Left lung (tissue), 10 donors: ENCODE data around the gene CD300LD. TPM values are rescaled to one million over a fixed set of nuclear protein-coding genes. Genes with fewer than 3 reads are reported as not detected.
A peak's percentile ranks its signal among the peaks of the same experiment; 100 is the strongest.

ENCODE experiments used
- ATAC-seq: fragments of 200-7000 bp; cut with Tn5 transposase; one replicate; pipeline ENCODE4 v1.9.1; 2020; ENCODE audit warnings: moderate library complexity
- DNase-seq, 4 donors: peaks; one replicate each; pipeline ENCODE4 v3.0.0-alpha.2; 2013 to 2020
- H3K27ac ChIP-seq, 2 donors: fragments of 200-600 bp; sonication (generic) in 1 of 2; one replicate each; pipeline versions ENCODE4 v1.5.0 to v1.8.0; 2020 to 2021
- H3K27me3 ChIP-seq, 2 donors: fragments of 200-600 bp; sonication (generic) in 1 of 2; one replicate each; pipeline versions ENCODE4 v1.5.0 to v1.8.0; 2020 to 2021
- H3K36me3 ChIP-seq, 2 donors: fragments of 200-600 bp; sonication (generic) in 1 of 2; one replicate each; pipeline versions ENCODE4 v1.5.0 to v1.8.0; 2020 to 2021
- H3K4me1 ChIP-seq, 2 donors: fragments of 200-600 bp; one replicate each; pipeline ENCODE4 v1.8.0; 2021
- H3K4me3 ChIP-seq, 2 donors: fragments of 200-600 bp; sonication (generic) in 1 of 2; one replicate each; pipeline versions ENCODE4 v1.5.0 to v1.8.0; 2020 to 2021; ENCODE audit warnings: mild to moderate bottlenecking in 1 of 2
- H3K9me3 ChIP-seq, 2 donors: fragments of 200-600 bp; sonication (generic) in 1 of 2; one replicate each; pipeline versions ENCODE4 v1.5.0 to v1.8.0; 2020 to 2021
- CTCF ChIP-seq, 2 donors: fragments of 200-600 bp; sonication (generic) in 1 of 2; IDR thresholded peaks; one replicate each; pipeline versions ENCODE4 v1.5.0 to v1.8.0; 2021; ENCODE audit warnings: antibody characterized with exemption in 2 of 2
- intact Hi-C, 2 donors: fragments of 100-400 bp; cut with DNase I; formaldehyde crosslinking; loops; one replicate each; pipeline versions ENCODE4 v1.11.2 to v1.14.2; 2022
- polyA plus RNA-seq, 6 donors: library from polyadenylated mRNA; unstranded; fragments of 120-200 nt; gene quantifications; one replicate each; pipeline ENCODE4 v1.2.1, GENCODE V29; 2013; ENCODE audit not compliant: insufficient read length in 6 of 6
- total RNA-seq, 2 donors: library from RNA; stranded (reverse); fragmentation: NEBNext Ultra II Directional; extraction: Animal tissue kit (Norgen Biotek cat#: 25700); gene quantifications; one replicate each; pipeline ENCODE4 v1.2.1, GENCODE V29; 2021
- donor health status: DM: no; HTN: yes; CAD: no.
- donor health status: DM: no; HTN: no; CAD: no.

The CD300LD gene
- total and polyA plus RNA-seq, 8 donors = 0.29 TPM; not detected in 7

DNA sequence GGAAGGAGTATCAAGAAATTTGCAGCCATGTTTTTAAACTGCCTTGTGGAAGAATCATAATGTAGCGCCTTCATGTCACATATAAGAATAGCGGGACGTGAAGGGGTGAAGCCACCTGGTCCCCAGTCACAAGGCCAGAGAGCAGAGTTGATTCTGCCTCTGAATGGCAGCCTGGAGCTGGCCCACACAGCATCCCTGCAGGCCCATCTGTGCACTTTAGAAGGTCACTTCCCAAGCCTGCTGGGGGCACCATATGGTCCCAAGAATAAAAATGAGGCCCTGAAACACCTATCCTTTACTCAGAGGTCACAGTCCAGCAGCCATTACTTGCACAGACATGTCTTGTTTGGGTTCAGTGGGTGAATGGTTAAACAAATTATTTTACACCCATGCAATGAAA lies 16.4 kb upstream of the CD300LD start:
- TF ChIP-seq CTCF (IDR thresholded peaks at IDR 0.05) = no peak
- DNase-seq = no peak
- Histone ChIP-seq H3K9me3 (no peaks in the 10 kb centered on the region), H3K27me3 (peaks cover 0 to 55% of the 10 kb centered on the region in 2 donors), H3K4me1 (peaks cover 0 to 28% of the 10 kb centered on the region in 2 donors), H3K36me3 (peaks cover 0 to 11% of the 10 kb centered on the region in 2 donors), H3K4me3 (no peak overlapping the region), H3K27ac (no peak overlapping the region)
- no peak for ATAC-seq
- intact Hi-C loops = no loop called here

- Histone ChIP-seq H3K36me3 (peaks cover 0 to 9% of the 10 kb centered on the region in 2 donors), H3K27me3 (peaks cover 0 to 53% of the 10 kb centered on the region in 2 donors), H3K4me3 (no peak overlapping the region), H3K9me3 (no peaks in the 10 kb centered on the region), H3K27ac (no peak overlapping the region), H3K4me1 (peaks cover 0 to 29% of the 10 kb centered on the region in 2 donors)
- intact Hi-C loops = no loop called here
- no peak for ATAC-seq
- DNase-seq = no peak
- no peak for TF ChIP-seq CTCF (IDR thresholded peaks at IDR 0.05)
These were observed 15.1 kb upstream of the CD300LD start for GRCh38 chr17:74607221-74607620.

- Histone ChIP-seq H3K27me3 (peaks cover 0 to 54% of the 10 kb centered on the region in 2 donors), H3K9me3 (no peaks in the 10 kb centered on the region), H3K4me3 (no peak overlapping the region), H3K4me1 (peaks cover 0 to 29% of the 10 kb centered on the region in 2 donors), H3K27ac (no peak overlapping the region), H3K36me3 (no peaks in the 10 kb centered on the region)
- TF ChIP-seq CTCF (IDR thresholded peaks at IDR 0.05) = no peak
- intact Hi-C loops = no loop called here
- DNase-seq (no peak), ATAC-seq (no peak)
These were observed 14.0 kb upstream of the CD300LD start for GRCh38 chr17:74606050-74606449.

GRCh38 chr17:74605361-74605760 lies 13.3 kb upstream of the CD300LD start:
- no peak for TF ChIP-seq CTCF (IDR thresholded peaks at IDR 0.05)
- peak in 1 of 4 donors; percentile 63 for DNase-seq
- intact Hi-C loops = no loop called here
- H3K36me3 ChIP-seq = no peaks in the 10 kb centered on the region
- peaks cover 0 to 29% of the 10 kb centered on the region in 2 donors for H3K4me1 ChIP-seq
- no peaks in the 10 kb centered on the region for H3K9me3 ChIP-seq
- peaks cover 0 to 59% of the 10 kb centered on the region in 2 donors for H3K27me3 ChIP-seq
- H3K4me3 ChIP-seq = no peak overlapping the region
- ATAC-seq = peak; percentile 63
- no peak overlapping the region for H3K27ac ChIP-seq

GRCh38 chr17:74604761-74605160 lies 12.7 kb upstream of the CD300LD start:
- Histone ChIP-seq H3K36me3 (no peaks in the 10 kb centered on the region), H3K27ac (no peak overlapping the region), H3K27me3 (peaks cover 0 to 55% of the 10 kb centered on the region in 2 donors), H3K4me3 (no peak overlapping the region), H3K9me3 (no peaks in the 10 kb centered on the region), H3K4me1 (peaks cover 0 to 32% of the 10 kb centered on the region in 2 donors)
- ATAC-seq (no peak), DNase-seq (no peak)
- TF ChIP-seq CTCF (IDR thresholded peaks at IDR 0.05) = no peak
- intact Hi-C loops = no loop called here
